Lower lobe of right lung (tissue), 2 donors: Measurements from ENCODE around the gene DENND4B. TPM values are rescaled to one million over a fixed set of nuclear protein-coding genes. Genes with fewer than 3 reads are reported as not detected.

Source experiments
- ATAC-seq, 2 donors: fragments of 200-7000 bp; cut with Tn5 transposase; one replicate each; pipeline ENCODE4 v1.9.1; 2020 to 2022; ENCODE audit warnings: mild to moderate bottlenecking in 2 of 2, moderate library complexity in 2 of 2
- DNase-seq: peaks from one replicate; pipeline ENCODE4 v3.0.0-alpha.2; 2020
- H3K27ac ChIP-seq: fragments of 200-600 bp; one replicate; pipeline ENCODE4 v1.8.0; 2022
- H3K27me3 ChIP-seq: fragments of 200-600 bp; one replicate; pipeline ENCODE4 v1.8.0; 2022; ENCODE audit warnings: low read depth
- H3K36me3 ChIP-seq: fragments of 200-600 bp; one replicate; pipeline ENCODE4 v1.8.0; 2022; ENCODE audit warnings: mild to moderate bottlenecking
- H3K4me1 ChIP-seq: fragments of 200-600 bp; one replicate; pipeline ENCODE4 v1.8.0; 2022
- H3K4me3 ChIP-seq: fragments of 200-600 bp; one replicate; pipeline ENCODE4 v1.8.0; 2022; ENCODE audit warnings: mild to moderate bottlenecking
- H3K9me3 ChIP-seq: fragments of 200-600 bp; one replicate; pipeline ENCODE4 v1.8.0; 2022
- CTCF ChIP-seq: fragments of 200-600 bp; IDR thresholded peaks from one replicate; pipeline ENCODE4 v1.8.0; 2022; ENCODE audit warnings: antibody characterized with exemption, mild to moderate bottlenecking
- intact Hi-C: fragments of 100-400 bp; cut with DNase I; formaldehyde crosslinking; loops from one replicate; pipeline ENCODE4 v1.11.0; 2022
- total RNA-seq: library from RNA; stranded (reverse); fragmentation: NEBNext Ultra II Directional; extraction: Animal tissue kit (Norgen Biotek cat#: 25700); gene quantifications from one replicate; pipeline ENCODE4 v1.2.1, GENCODE V29; 2021
- donor health status: DM: no; HTN: yes; CAD: no; lungs with severe emphysema.

DENND4B gene
- total RNA-seq, 1 donor from 2014 or later: 95.4 TPM

DNA sequence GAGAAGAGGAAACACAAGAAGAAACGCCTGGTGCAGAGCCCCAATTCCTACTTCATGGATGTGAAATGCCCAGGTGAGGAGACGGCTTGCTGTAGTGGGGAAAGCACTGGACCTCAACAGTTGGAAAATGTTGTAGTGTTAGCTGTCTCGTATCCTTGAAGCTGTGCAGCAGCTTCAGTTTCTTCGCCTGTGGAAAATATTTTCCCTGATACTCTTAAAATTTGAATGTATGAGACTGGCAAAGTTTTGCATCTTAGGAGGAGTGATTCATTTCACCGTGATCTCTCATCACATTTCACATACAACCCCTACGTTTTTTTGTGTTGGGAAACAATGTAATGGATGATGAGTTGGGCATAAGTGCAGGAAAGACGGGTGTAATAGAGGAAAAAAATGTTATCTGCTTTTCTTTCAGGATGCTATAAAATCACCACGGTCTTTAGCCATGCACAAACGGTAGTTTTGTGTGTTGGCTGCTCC lies 44.7 kb upstream of the DENND4B start:
- ATAC-seq (no peak), DNase-seq (no peak)
- Histone ChIP-seq H3K27ac (peak overlapping the region; percentile 95), H3K4me1 (peaks cover 41% of the 10 kb centered on the region), H3K9me3 (no peaks in the 10 kb centered on the region), H3K27me3 (no peaks in the 10 kb centered on the region), H3K36me3 (peaks cover 42% of the 10 kb centered on the region), H3K4me3 (peak overlapping the region; percentile 64)
- no peak for TF ChIP-seq CTCF
- intact Hi-C loops: no loop called here

GRCh38 chr1:153990468-153991150 lies 44.1 kb upstream of the DENND4B start, which contains the start of gene RPS27:
TSS of gene RPS27 (plus strand) at chr1:153990762. CDS start at chr1:153990797, 35 bp downstream.
- peak; percentile 85 to 88 for ATAC-seq

GRCh38 chr1:153987621-153988020 lies 41.1 kb upstream of the DENND4B start:
- H3K36me3 ChIP-seq: peaks cover 18% of the 10 kb centered on the region
- DNase-seq: no peak
- peaks cover 45% of the 10 kb centered on the region for H3K4me1 ChIP-seq
- no peak overlapping the region for H3K27ac ChIP-seq
- no peaks in the 10 kb centered on the region for H3K27me3 ChIP-seq
- no peak overlapping the region for H3K4me3 ChIP-seq
- H3K9me3 ChIP-seq: no peaks in the 10 kb centered on the region
- intact Hi-C loops: loop anchor here (10.0 kb wide), 1 partner anchor 193 kb away; no protein-coding TSS in a partner anchor
- ATAC-seq: no peak
- no peak for TF ChIP-seq CTCF

More at GRCh38 chr1:153990468-153991150, 44.1 kb upstream of the DENND4B start, which contains the start of gene RPS27:
- H3K9me3 ChIP-seq: no peaks in the 10 kb centered on the region
- peaks cover 43% of the 10 kb centered on the region for H3K4me1 ChIP-seq
- intact Hi-C loops: no loop called here
- H3K36me3 ChIP-seq: peaks cover 41% of the 10 kb centered on the region
- TF ChIP-seq CTCF: no peak
- H3K27me3 ChIP-seq: no peaks in the 10 kb centered on the region
- peak within 1 kb of the TSS; percentile 64 for H3K4me3 ChIP-seq
- peak; percentile 88 for DNase-seq
- peak within 1 kb of the TSS; percentile 95 for H3K27ac ChIP-seq

GRCh38 chr1:153985941-153986761 lies 39.6 kb upstream of the DENND4B start, which contains the start of gene RAB13:
TSS of gene RAB13 (minus strand) at chr1:153986339. CDS start at chr1:153986236, 103 bp downstream.
- no peaks in the 10 kb centered on the region for H3K27me3 ChIP-seq
- DNase-seq (peak; percentile 88), ATAC-seq (peak; percentile 88 to 90)
- H3K9me3 ChIP-seq: no peaks in the 10 kb centered on the region
- TF ChIP-seq CTCF: no peak
- H3K4me3 ChIP-seq: peak within 1 kb of the TSS; percentile 71
- intact Hi-C loops: loop anchor here (10.0 kb wide), 1 partner anchor 191 kb away; no protein-coding TSS in a partner anchor
- H3K4me1 ChIP-seq: peaks cover 31% of the 10 kb centered on the region
- peak within 1 kb of the TSS; percentile 85 for H3K27ac ChIP-seq
- H3K36me3 ChIP-seq: peaks cover 19% of the 10 kb centered on the region

- Histone ChIP-seq H3K27ac (peak overlapping the region; percentile 85), H3K4me3 (peak overlapping the region; percentile 71), H3K4me1 (peaks cover 31% of the 10 kb centered on the region), H3K9me3 (no peaks in the 10 kb centered on the region), H3K27me3 (no peaks in the 10 kb centered on the region), H3K36me3 (peaks cover 26% of the 10 kb centered on the region)
- TF ChIP-seq CTCF: no peak
- DNase-seq (no peak), ATAC-seq (peak in 1 of 2 donors; percentile 25)
- intact Hi-C loops: loop anchor here (10.0 kb wide), 1 partner anchor 191 kb away; no protein-coding TSS in a partner anchor
Observed at GRCh38 chr1:153985341-153985912, 38.9 kb upstream of the DENND4B start.
